ENCODE measurements around the gene COL5A1.

DNA sequence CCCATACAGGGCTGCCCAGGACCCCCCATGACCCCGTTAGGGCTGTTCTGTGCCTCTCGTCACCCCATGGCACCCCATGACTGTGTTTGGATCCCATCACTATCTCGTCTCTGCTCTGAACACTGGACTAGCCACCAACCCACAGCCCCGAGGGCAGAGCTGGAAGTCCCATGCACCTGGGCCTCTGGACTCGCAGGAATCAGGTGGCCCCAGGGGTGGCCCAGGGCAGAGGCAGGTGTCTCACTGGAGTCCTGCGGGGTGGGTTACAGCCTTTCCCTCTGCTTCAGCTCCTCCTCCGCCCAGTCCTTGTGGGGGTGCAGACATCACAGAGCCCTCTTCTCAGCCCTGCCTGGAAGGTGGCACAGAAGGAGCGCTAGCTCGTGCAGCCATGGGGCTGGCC is 79.7 kb downstream of the COL5A1 start:
- no peak for TF ChIP-seq ZNF274 (IDR thresholded peaks at IDR 0.05; ENCODE audit: low read depth, low read length)
- TF ChIP-seq SUZ12 (IDR thresholded peaks at IDR 0.05; ENCODE audit: extremely low read depth, insufficient read depth, insufficient read length), result no peak
- TF ChIP-seq YY1 (IDR thresholded peaks at IDR 0.05; ENCODE audit: insufficient read depth, insufficient read length), result no peak
